ENCODE measurements around the gene CHRNA4. TPM values are rescaled to one million over a fixed set of nuclear protein-coding genes. Genes with fewer than 3 reads are reported as not detected.
"Not testable (repeated sequence)": the region's sequence is repeated elsewhere in the genome, so short reads cannot be mapped to it uniquely, and the experiment has no call there.

CHRNA4 gene
- total RNA-seq, 2 experiments from 2014 or later, result not detected

- intact Hi-C loops (cut with micrococcal nuclease), result no loop called here
- ChIA-PET CTCF (no interaction called here), POLR2A (no interaction called here)
- Mint-ChIP-seq H3K27me3 (peaks cover 9% of the 10 kb centered on the region), H3K27ac (no peak overlapping the region), H3K36me3 (no peaks in the 10 kb centered on the region), H3K4me1 (ENCODE audit: low read depth) (no peaks in the 10 kb centered on the region), H3K4me3 (no peak overlapping the region), H3K9me3 (peaks cover 4% of the 10 kb centered on the region)
- DNase-seq, result no peak
These were observed 15.6 kb downstream of the CHRNA4 start for GRCh38 chr20:63345328-63346100.

DNA sequence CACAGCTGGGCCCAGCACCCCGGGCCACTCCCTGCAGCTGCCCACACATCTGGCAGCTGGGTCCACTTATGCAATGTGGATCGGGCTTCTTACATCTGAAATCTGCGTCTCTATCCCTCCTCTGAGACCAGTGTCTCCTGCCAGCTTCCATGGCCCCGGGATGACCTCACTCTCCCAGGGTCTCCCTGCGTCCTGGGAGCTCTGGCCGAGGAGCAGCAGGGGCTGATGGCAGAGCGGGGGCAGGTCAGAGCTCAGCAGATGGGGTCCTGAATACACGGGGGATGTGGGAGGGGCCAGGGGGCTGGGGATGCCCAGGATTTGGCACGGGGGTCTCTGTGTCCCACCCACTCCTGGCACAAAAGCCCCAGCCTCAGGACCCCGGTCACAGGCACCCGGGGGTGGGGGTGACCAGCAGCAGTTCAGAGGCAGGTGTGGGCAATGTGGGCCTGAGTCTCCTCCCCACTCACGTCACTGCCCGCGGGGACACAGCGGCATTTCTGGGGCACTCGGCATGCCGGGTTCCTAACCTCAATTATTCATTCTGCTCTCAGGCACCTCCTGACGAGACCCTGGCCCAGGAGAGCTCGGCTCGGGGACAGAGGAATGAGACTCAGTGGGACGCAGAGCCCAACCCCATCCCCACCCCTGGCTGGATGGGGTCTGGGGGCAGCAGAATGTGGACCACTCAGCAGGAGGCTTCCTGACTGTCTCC, 16.4 kb downstream of the CHRNA4 start:
- H3K36me3 Mint-ChIP-seq, result no peaks in the 10 kb centered on the region
- peaks cover 9% of the 10 kb centered on the region for H3K27me3 Mint-ChIP-seq
- no peak overlapping the region for H3K27ac Mint-ChIP-seq
- POLR2A ChIA-PET, result no interaction called here
- DNase-seq, result no peak
- no peaks in the 10 kb centered on the region for H3K9me3 Mint-ChIP-seq
- H3K4me3 Mint-ChIP-seq, result no peak overlapping the region
- no peaks in the 10 kb centered on the region for H3K4me1 Mint-ChIP-seq (ENCODE audit: low read depth)
- CTCF ChIA-PET, result no interaction called here
- intact Hi-C loops (cut with micrococcal nuclease), result no loop called here

DNA sequence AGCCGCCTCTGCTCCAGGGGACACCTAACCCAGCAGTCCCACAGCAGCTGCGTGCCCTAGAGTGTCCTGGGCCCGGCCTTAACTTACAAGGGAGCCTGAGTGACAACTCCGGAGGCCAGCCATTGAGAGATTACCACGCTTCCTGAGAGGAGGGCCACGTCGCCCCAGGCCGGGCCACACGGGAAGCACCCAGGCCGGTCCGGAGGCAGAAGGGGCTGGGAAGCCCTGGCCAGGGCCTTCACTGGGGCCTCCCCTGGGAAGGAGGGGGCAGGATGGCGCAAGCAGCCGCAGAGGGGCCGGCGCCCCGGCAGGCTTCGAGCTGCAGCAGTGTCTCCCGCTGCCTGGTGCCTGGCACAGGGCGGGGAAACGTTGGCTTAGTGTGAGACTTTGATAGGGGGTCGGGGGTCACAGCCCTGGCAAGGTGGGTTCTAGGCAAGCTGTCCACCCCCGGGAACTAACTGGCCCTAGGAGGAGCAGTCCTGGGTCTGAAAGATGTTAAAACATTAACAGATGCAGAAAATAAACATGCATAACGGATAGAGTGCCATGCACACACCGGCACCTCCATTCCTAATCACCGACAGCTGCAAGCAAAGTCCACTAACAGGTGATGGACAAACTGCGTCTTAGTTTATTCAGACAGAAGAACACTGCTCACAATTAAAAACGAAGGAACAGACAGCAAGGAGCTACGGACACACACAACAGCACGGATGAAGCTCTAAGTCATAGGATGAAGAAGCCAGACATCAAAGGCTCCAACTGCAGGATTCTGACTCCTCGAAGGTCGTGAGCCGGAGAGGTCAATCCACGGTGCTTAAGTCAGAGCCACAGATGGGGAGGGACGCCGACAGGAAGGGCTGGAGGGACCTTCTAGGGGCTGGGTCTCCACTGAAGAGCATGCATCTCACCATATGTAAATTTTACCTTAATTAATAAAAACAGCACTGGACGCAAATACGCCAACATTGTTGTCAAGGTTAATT, 17.4 kb downstream of the CHRNA4 start:
- DNase-seq, result no peak
- intact Hi-C loops (cut with micrococcal nuclease), result no loop called here
- Mint-ChIP-seq H3K4me1 (ENCODE audit: low read depth) (no peaks in the 10 kb centered on the region), H3K4me3 (no peak overlapping the region), H3K27me3 (peaks cover 9% of the 10 kb centered on the region), H3K36me3 (no peaks in the 10 kb centered on the region), H3K9me3 (peaks cover 3% of the 10 kb centered on the region), H3K27ac (no peak overlapping the region)
- ChIA-PET CTCF (no interaction called here), POLR2A (no interaction called here)

- CTCF ChIA-PET, result no interaction called here
- Mint-ChIP-seq H3K27me3 (peaks cover 9% of the 10 kb centered on the region), H3K4me1 (ENCODE audit: low read depth) (no peaks in the 10 kb centered on the region), H3K36me3 (no peaks in the 10 kb centered on the region), H3K27ac (no peak overlapping the region), H3K9me3 (peaks cover 3% of the 10 kb centered on the region), H3K4me3 (no peak overlapping the region)
- DNase-seq, result no peak
- intact Hi-C loops (cut with micrococcal nuclease), result no loop called here
- POLR2A ChIA-PET, result no interaction called here
These were observed 18.3 kb downstream of the CHRNA4 start for GRCh38 chr20:63342561-63343459.

GRCh38 chr20:63340158-63340688, 20.9 kb downstream of the CHRNA4 start:
- POLR2A ChIA-PET; H3K36me3 Mint-ChIP-seq; intact Hi-C loops (cut with micrococcal nuclease); CTCF ChIA-PET; H3K4me1 Mint-ChIP-seq (ENCODE audit: low read depth); H3K4me3 Mint-ChIP-seq; H3K9me3 Mint-ChIP-seq; DNase-seq; H3K27ac Mint-ChIP-seq: not testable (repeated sequence)
- peaks cover 20% of the 10 kb centered on the region for H3K27me3 Mint-ChIP-seq

DNA sequence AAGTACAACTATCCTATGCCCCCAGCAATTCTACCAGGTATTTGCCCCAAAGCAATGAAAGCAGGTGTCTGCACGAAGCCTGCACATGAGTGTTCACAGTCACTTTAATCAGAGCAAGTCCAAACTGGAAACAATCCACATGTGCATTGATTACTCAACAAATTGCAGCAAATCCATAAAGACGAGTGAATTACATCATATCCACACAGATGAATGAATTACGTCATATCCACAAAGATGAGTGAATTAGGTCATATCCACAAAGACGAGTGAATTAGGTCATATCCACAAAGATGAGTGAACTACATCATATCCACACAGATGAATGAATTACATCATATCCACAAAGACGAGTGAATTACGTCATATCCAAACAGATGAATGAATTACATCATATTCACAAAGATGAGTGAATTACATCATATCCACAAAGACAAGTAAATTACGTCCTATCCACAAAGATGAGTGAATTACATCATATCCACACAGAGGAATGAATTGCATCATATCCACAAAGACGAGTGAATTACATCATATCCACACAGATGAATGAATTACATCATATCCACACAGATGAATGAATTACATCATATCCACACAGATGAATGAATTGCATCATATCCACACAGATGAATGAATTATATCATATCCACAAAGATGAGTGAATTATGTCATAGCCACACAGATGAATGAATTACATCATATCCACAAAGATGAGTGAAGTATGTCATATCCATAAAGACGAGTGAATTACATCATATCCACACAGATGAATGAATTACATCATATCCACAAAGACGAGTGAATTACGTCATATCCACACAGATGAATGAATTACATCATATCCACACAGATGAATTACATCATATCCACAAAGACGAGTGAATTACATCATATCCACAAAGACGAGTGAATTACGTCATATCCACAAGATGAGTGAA, 21.7 kb downstream of the CHRNA4 start:
- H3K9me3 Mint-ChIP-seq; POLR2A ChIA-PET; CTCF ChIA-PET; H3K36me3 Mint-ChIP-seq; H3K4me3 Mint-ChIP-seq; H3K4me1 Mint-ChIP-seq (ENCODE audit: low read depth); H3K27ac Mint-ChIP-seq; DNase-seq; intact Hi-C loops (cut with micrococcal nuclease): not testable (repeated sequence)
- peaks cover 23% of the 10 kb centered on the region for H3K27me3 Mint-ChIP-seq

- intact Hi-C loops (cut with micrococcal nuclease), result no loop called here
- ChIA-PET CTCF (no interaction called here), POLR2A (no interaction called here)
- Mint-ChIP-seq H3K4me1 (ENCODE audit: low read depth) (no peaks in the 10 kb centered on the region), H3K4me3 (no peak overlapping the region), H3K36me3 (no peaks in the 10 kb centered on the region), H3K27ac (no peak overlapping the region), H3K9me3 (peaks cover 3% of the 10 kb centered on the region), H3K27me3 (peaks cover 28% of the 10 kb centered on the region)
- DNase-seq, result no peak
These were observed 23.2 kb downstream of the CHRNA4 start for GRCh38 chr20:63337786-63338420.

- Mint-ChIP-seq H3K27ac (no peak overlapping the region), H3K4me1 (ENCODE audit: low read depth) (no peaks in the 10 kb centered on the region), H3K4me3 (no peak overlapping the region), H3K27me3 (peaks cover 21% of the 10 kb centered on the region), H3K36me3 (peaks cover 2% of the 10 kb centered on the region), H3K9me3 (peaks cover 13% of the 10 kb centered on the region)
- ChIA-PET CTCF (no interaction called here), POLR2A (no interaction called here)
- DNase-seq, result no peak
- intact Hi-C loops (cut with micrococcal nuclease), result no loop called here
These were observed 24.9 kb downstream of the CHRNA4 start for GRCh38 chr20:63336232-63336752.

- no peak overlapping the region for H3K4me3 Mint-ChIP-seq
- no peak for DNase-seq
- H3K36me3 Mint-ChIP-seq, result peaks cover 2% of the 10 kb centered on the region
- H3K27me3 Mint-ChIP-seq, result peaks cover 21% of the 10 kb centered on the region
- ChIA-PET POLR2A (no interaction called here), CTCF (no interaction called here)
- H3K27ac Mint-ChIP-seq, result no peak overlapping the region
- intact Hi-C loops (cut with micrococcal nuclease), result no loop called here
- peaks cover 13% of the 10 kb centered on the region for H3K9me3 Mint-ChIP-seq
- H3K4me1 Mint-ChIP-seq (ENCODE audit: low read depth), result no peaks in the 10 kb centered on the region
These were observed 25.4 kb downstream of the CHRNA4 start for GRCh38 chr20:63335711-63336110.

DNA sequence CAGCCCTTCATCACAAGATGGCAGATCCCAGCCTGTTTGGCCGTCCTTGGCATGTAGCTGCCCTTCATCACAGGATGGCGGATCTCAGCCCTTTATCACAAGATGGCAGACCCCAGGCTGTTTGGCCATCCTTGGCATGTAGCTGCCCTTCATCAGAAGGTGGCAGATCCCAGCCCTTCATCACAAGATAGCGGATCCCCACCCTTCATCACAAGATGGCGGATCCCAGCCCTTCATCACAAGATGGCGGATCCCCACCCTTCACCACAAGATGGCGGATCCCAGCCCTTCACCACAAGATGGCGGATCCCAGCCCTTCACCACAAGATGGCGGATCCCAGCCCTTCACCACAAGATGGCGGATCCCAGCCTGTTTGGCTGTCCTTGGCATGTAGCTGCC, 26.1 kb downstream of the CHRNA4 start:
- peaks cover 13% of the 10 kb centered on the region for H3K9me3 Mint-ChIP-seq
- peaks cover 21% of the 10 kb centered on the region for H3K27me3 Mint-ChIP-seq
- intact Hi-C loops (cut with micrococcal nuclease); CTCF ChIA-PET; H3K36me3 Mint-ChIP-seq; H3K4me3 Mint-ChIP-seq; H3K27ac Mint-ChIP-seq; DNase-seq; H3K4me1 Mint-ChIP-seq (ENCODE audit: low read depth); POLR2A ChIA-PET: not testable (repeated sequence)
